H7 (cell line): ENCODE results near the gene CAMK1D. TPM values are rescaled to one million over a fixed set of nuclear protein-coding genes. Genes with fewer than 3 reads are reported as not detected.

Experiments used
- DNase-seq: peaks from one replicate; pipeline ENCODE4 v3.0.0; 2012
- H3K27me3 ChIP-seq: 2 replicates; pipeline ENCODE4 v1.6.0; 2011; ENCODE audit warnings: mild to moderate bottlenecking, low read length; ENCODE audit not compliant: control insufficient read depth, insufficient read depth
- H3K36me3 ChIP-seq: replicated peaks from 2 replicates; pipeline ENCODE4 v1.5.1; 2011; ENCODE audit warnings: low read length; ENCODE audit not compliant: control insufficient read depth, insufficient read depth
- H3K4me3 ChIP-seq: 2 replicates; pipeline ENCODE4 v1.5.1; 2011; ENCODE audit warnings: low read depth, mild to moderate bottlenecking, control low read depth, low read length, moderate library complexity; ENCODE audit not compliant: insufficient read depth
- total RNA-seq: library from RNA; depleted of rRNA; stranded (reverse); fragments of >200 nt; shearing (Covaris generic); gene quantifications from 2 replicates; pipeline ENCODE4 v1.2.3, GENCODE V29; 2014

Gene CAMK1D
- total RNA-seq, 1 experiment from 2014 or later, result 2.9 TPM

- no peak for DNase-seq
- H3K36me3 ChIP-seq, result no peaks in the 10 kb centered on the region
These were observed 23.5 kb downstream of the CAMK1D start for GRCh38 chr10:12372846-12373245.

DNA sequence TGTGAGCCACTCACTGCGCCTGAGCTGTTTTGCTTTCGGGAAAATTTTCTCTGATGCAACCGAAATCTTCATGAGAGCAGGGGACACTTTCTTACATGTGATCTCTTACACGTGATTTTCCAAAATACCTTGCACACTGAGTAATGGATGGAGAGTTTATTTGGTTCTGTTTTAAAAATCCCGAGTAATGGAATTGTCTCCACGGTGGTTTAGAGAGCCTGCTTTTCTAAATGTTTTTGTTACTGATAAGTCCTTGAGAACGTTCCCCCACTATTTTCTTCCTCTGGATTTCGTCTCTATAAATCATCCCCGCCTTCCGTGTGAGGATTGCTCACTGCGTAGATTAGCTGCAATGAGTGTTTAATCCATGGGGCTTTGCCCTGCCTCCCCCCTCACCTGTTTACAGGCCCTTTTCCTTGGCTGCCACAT lies 25.7 kb downstream of the CAMK1D start:
- no peak for DNase-seq
- no peaks in the 10 kb centered on the region for H3K36me3 ChIP-seq
- H3K4me3 ChIP-seq, result no peak overlapping the region
- no peaks in the 10 kb centered on the region for H3K27me3 ChIP-seq

More at GRCh38 chr10:12372846-12373245, 23.5 kb downstream of the CAMK1D start:
- Histone ChIP-seq H3K4me3 (no peak overlapping the region), H3K27me3 (no peaks in the 10 kb centered on the region)

DNA sequence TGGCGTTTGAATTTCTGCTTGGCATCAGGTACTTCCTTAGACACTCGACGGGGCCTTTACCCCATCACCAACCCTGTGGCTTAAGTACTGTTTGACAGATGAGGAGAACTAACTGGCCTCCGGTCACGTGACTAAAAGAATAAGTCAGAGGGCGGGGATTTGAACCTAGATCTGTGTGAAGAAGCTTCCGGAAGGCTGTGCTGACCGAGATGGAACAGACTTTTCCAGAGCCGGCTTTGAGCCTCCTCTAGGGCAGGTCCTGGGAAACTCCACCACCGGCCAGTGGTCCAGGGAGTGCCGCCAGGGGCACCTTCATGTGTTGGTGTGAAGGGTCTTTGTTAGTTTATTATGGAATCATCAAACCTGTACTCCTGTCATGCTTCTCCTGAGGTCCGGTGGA lies 26.9 kb downstream of the CAMK1D start:
- Histone ChIP-seq H3K36me3 (no peaks in the 10 kb centered on the region), H3K27me3 (no peaks in the 10 kb centered on the region), H3K4me3 (no peak overlapping the region)
- DNase-seq, result no peak

DNA sequence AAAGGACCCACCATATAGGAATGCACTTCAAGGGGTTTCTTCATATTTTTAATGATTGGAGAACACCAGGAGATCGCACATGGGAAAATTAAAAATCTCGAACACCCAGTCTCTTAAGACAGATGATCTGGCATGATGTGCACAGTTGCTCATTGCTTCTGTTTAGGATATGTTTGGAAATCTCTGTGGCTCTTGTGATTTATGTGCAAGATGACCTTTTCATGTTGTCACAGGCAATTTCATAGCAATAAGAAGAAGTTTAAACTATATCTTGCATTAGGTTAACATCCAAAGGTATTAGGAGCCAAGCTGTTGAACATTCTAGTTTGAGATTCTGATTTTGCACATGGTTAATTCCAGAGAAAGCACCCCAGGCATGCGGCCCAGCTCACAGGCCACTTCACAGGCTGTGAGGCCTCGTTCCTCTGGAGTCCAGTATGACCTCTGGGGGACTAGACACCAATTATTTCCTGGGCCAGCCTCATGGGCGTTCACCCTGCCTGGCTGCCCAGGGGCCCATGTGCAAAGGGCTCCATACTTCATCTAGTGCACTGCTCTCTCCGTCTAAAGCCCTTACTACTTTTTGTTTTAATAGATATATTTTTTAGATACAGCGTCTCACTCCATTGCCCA lies 28.4 kb downstream of the CAMK1D start:
- no peak for DNase-seq
- H3K27me3 ChIP-seq, result no peaks in the 10 kb centered on the region
- no peak overlapping the region for H3K4me3 ChIP-seq
- no peaks in the 10 kb centered on the region for H3K36me3 ChIP-seq

GRCh38 chr10:12380999-12381398 lies 31.7 kb downstream of the CAMK1D start:
- no peak for DNase-seq
- Histone ChIP-seq H3K4me3 (no peak overlapping the region), H3K36me3 (no peaks in the 10 kb centered on the region)

GRCh38 chr10:12381536-12382156 lies 32.3 kb downstream of the CAMK1D start:
- Histone ChIP-seq H3K27me3 (no peaks in the 10 kb centered on the region), H3K36me3 (no peaks in the 10 kb centered on the region), H3K4me3 (no peak overlapping the region)
- DNase-seq, result no peak

More at GRCh38 chr10:12380999-12381398, 31.7 kb downstream of the CAMK1D start:
- H3K27me3 ChIP-seq, result no peaks in the 10 kb centered on the region

DNA sequence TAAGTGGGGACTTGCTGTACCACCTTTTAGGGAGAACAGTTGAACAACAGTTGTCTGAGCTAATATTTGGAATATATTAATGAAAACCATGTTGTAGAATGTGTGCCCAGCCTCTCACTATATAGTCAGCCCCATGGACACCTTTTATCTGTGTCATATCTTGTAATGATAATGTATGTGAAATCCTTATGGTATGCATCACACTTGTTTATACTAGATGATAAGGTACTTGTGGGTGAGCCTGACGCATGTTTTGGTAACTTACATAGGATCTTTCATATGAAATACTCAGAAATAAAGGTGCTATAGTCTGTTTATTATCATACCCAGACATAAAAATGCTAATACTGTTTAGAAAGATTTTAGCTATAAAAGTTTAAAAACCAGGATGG lies 32.8 kb downstream of the CAMK1D start:
- Histone ChIP-seq H3K27me3 (no peaks in the 10 kb centered on the region), H3K36me3 (no peaks in the 10 kb centered on the region), H3K4me3 (no peak overlapping the region)
- DNase-seq, result no peak

DNA sequence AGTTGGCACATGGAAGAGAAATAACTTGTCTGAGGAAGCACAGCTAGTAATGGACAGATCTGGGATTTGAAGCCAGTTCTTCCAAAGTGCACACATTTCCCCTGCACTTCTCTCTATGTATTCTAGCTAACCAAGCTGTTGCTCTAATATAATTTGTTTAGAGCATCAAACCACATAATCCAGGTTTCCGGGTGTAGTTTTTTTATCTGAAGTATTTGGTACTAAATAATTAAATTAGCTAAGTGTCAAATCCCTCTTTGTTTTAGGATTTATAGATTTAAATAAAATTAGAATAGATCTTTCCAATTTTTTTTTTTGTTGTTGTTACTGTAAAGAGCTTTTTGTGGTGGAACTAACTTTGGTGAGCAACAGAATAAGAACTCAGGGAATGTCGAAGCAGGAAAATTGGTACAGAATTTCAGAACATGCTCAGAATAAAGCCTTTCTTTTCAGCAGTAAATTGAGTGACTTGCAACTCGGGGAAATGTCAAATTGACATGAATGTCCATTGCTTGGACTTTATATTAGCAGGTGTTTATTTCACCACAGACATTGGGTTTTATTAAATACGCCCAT lies 33.7 kb downstream of the CAMK1D start:
- Histone ChIP-seq H3K4me3 (no peak overlapping the region), H3K36me3 (no peaks in the 10 kb centered on the region), H3K27me3 (no peaks in the 10 kb centered on the region)
- DNase-seq, result no peak

- DNase-seq, result no peak
- H3K27me3 ChIP-seq, result no peaks in the 10 kb centered on the region
- no peaks in the 10 kb centered on the region for H3K36me3 ChIP-seq
- no peak overlapping the region for H3K4me3 ChIP-seq
These were observed 35.6 kb downstream of the CAMK1D start for GRCh38 chr10:12384906-12385305.

- Histone ChIP-seq H3K36me3 (no peaks in the 10 kb centered on the region), H3K4me3 (no peak overlapping the region), H3K27me3 (no peaks in the 10 kb centered on the region)
- DNase-seq, result no peak
These were observed 38.3 kb downstream of the CAMK1D start for GRCh38 chr10:12387561-12388210.

- Histone ChIP-seq H3K36me3 (no peaks in the 10 kb centered on the region), H3K4me3 (no peak overlapping the region), H3K27me3 (no peaks in the 10 kb centered on the region)
- no peak for DNase-seq
These were observed 39.3 kb downstream of the CAMK1D start for GRCh38 chr10:12388671-12389070.

DNA sequence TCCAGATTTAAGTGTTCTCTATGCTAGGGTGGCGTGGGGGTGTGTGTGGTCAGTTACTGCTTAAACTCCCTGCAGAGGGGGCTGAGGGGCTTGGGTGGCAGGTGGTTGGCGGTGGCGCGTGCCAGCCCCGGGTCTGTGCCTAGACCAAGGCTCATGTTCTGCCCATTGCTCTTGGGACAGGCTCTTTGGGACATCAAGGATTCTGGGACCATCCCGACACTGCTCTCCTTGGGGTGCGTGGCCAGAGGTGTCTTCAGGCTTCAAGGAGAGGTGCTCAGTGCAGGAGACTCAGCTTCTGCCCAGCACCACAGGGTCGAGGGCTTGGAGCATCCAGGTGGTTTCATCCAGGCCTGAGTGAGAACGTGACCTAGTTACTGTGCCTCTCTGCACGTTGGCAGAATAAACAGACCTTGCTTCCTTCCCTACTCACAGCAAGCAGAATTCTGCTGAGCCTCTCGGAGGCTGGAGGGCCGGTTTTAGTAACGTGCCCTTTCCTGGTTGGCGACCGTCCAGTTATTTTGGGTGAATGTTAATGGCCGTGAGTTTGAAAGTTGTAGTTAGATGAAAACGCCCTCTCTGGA lies 39.9 kb downstream of the CAMK1D start:
- no peak for DNase-seq
- no peaks in the 10 kb centered on the region for H3K27me3 ChIP-seq
- no peak overlapping the region for H3K4me3 ChIP-seq
- H3K36me3 ChIP-seq, result no peaks in the 10 kb centered on the region

GRCh38 chr10:12390733-12391132 lies 41.4 kb downstream of the CAMK1D start:
- no peaks in the 10 kb centered on the region for H3K27me3 ChIP-seq
- H3K4me3 ChIP-seq, result no peak overlapping the region
- no peaks in the 10 kb centered on the region for H3K36me3 ChIP-seq
- no peak for DNase-seq

DNA sequence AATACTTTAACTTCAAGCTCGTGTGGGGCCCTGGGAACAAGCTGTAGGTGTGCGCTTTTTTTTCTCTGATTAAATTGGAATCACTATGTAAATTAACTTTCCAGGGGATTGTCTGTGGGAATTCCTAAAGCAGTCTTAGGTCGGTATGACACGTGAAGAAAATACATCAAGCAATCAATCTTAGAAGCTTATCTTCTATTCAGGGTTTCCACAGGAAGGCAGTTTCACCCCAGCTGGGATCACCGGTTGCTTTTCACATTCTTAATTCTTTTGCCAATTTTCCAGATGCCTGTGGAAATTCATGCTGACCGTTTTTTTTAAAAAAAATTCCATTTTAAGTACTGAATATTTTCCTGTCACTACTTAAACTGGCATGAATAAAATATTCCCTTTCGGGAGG lies 41.9 kb downstream of the CAMK1D start:
- no peak for DNase-seq
- Histone ChIP-seq H3K36me3 (no peaks in the 10 kb centered on the region), H3K27me3 (no peaks in the 10 kb centered on the region), H3K4me3 (no peak overlapping the region)

- DNase-seq, result no peak
- no peaks in the 10 kb centered on the region for H3K27me3 ChIP-seq
These were observed 44.5 kb downstream of the CAMK1D start for GRCh38 chr10:12393831-12394230.

More at GRCh38 chr10:12393831-12394230, 44.5 kb downstream of the CAMK1D start:
- H3K4me3 ChIP-seq, result no peak overlapping the region
- no peaks in the 10 kb centered on the region for H3K36me3 ChIP-seq
